C1 segment of cervical spinal cord (tissue), 14 donors: ENCODE data around the gene QKI.
"Not testable (repeated sequence)": the region's sequence is repeated elsewhere in the genome, so short reads cannot be mapped to it uniquely, and the experiment has no call there.

Experiments
- DNase-seq, 14 donors: peaks; one replicate each; lab custom pipeline; 2025; lab: John Stamatoyannopoulos, UW

QKI gene

GRCh38 chr6:163414117-163414945 is at the start of gene QKI:
Gene QKI (plus strand): TSS chr6:163414718. CDS start chr6:163415194, 476 bp downstream.
- peak in 13 of 14 donors; percentile 15 to 90 (median 77) for DNase-seq

GRCh38 chr6:163366288-163366687 is 48.2 kb upstream of the QKI start:
- no peak for DNase-seq

GRCh38 chr6:163367497-163368183 is 46.9 kb upstream of the QKI start:
- DNase-seq = no peak

GRCh38 chr6:163369141-163369540 is 45.4 kb upstream of the QKI start:
- DNase-seq = no peak

- no peak for DNase-seq
Observed at GRCh38 chr6:163369628-163370365, 44.7 kb upstream of the QKI start.

- DNase-seq = peak in 1 of 14 donors; percentile 20
Observed at GRCh38 chr6:163370464-163371117, 43.9 kb upstream of the QKI start.

GRCh38 chr6:163371129-163371528 is 43.4 kb upstream of the QKI start:
- no peak for DNase-seq

- DNase-seq = no peak
Observed at GRCh38 chr6:163373240-163373639, 41.3 kb upstream of the QKI start.

- no peak for DNase-seq
Observed at GRCh38 chr6:163375361-163375760, 39.2 kb upstream of the QKI start.

GRCh38 chr6:163376187-163376586 is 38.3 kb upstream of the QKI start:
- DNase-seq = no peak

- no peak for DNase-seq
Observed at GRCh38 chr6:163377561-163377960, 37.0 kb upstream of the QKI start.

GRCh38 chr6:163380216-163380615 is 34.3 kb upstream of the QKI start:
- no peak for DNase-seq

GRCh38 chr6:163381118-163381756 is 33.3 kb upstream of the QKI start:
- no peak for DNase-seq

- not testable (repeated sequence) for DNase-seq
Observed at GRCh38 chr6:163383396-163383795, 31.1 kb upstream of the QKI start.

- DNase-seq = no peak
Observed at GRCh38 chr6:163383912-163384311, 30.6 kb upstream of the QKI start.

GRCh38 chr6:163384510-163384909 is 30.0 kb upstream of the QKI start:
- DNase-seq = no peak

- not testable (repeated sequence) for DNase-seq
Observed at GRCh38 chr6:163385503-163385902, 29.0 kb upstream of the QKI start.

GRCh38 chr6:163386329-163386908 is 28.1 kb upstream of the QKI start:
- DNase-seq = no peak

- no peak for DNase-seq
Observed at GRCh38 chr6:163387317-163387716, 27.2 kb upstream of the QKI start.

- no peak for DNase-seq
Observed at GRCh38 chr6:163389354-163389753, 25.2 kb upstream of the QKI start.

- DNase-seq = no peak
Observed at GRCh38 chr6:163390770-163391169, 23.7 kb upstream of the QKI start.
